SK-N-SH (cell line): Measurements from ENCODE around the gene COL15A1. TPM values are rescaled to one million over a fixed set of nuclear protein-coding genes. Genes with fewer than 3 reads are reported as not detected.

Experiments used
- CTCF ChIA-PET: fragments of 300-600, 350-600 bp; formaldehyde crosslinking; extraction: SDS; loops from one replicate; lab custom pipeline; 2021; lab: Yijun Ruan, JAX
- POLR2A ChIA-PET: fragments of 350-600 bp; sonication (Branson Sonifier 250); formaldehyde crosslinking; extraction: SDS; loops from one replicate; lab custom pipeline; 2020; ENCODE audit warnings: antibody characterized with exemption, inconsistent platforms; lab: Yijun Ruan, JAX
- DNase-seq: peaks from one replicate; pipeline ENCODE4 v3.0.0; 2012
- H2AFZ ChIP-seq: fragments of 200-600 bp; sonication (generic); 2 replicates; pipeline ENCODE4 v1.8.1; 2016; ENCODE audit warnings: antibody characterized with exemption, mild to moderate bottlenecking, low read depth
- H3F3A ChIP-seq: fragments of 200-600 bp; sonication (generic); replicated peaks from 2 replicates; pipeline ENCODE3; 2016; ENCODE audit warnings: antibody characterized with exemption, mild to moderate bottlenecking; ENCODE audit not compliant: insufficient read depth
- H3K27ac ChIP-seq, 2 experiments: fragments of 200-500 bp in 1 of 2; fragments of 200-600 bp in 1 of 2; sonication (Bioruptor generic) in 1 of 2; sonication (generic), shearing (Covaris generic) in 1 of 2; 2 replicates each; pipeline versions ENCODE4 v1.5.1 to v1.6.1; 2014 to 2016; ENCODE audit warnings: low read depth in 2 of 2, inconsistent platforms in 1 of 2, low read length in 1 of 2, mild to moderate bottlenecking in 1 of 2, mixed read lengths in 1 of 2
- H3K27me3 ChIP-seq: fragments of 200-600 bp; sonication (generic), shearing (Covaris generic); 2 replicates; pipeline ENCODE4 v1.6.1; 2016; ENCODE audit warnings: mixed run types; ENCODE audit not compliant: insufficient read depth
- H3K36me3 ChIP-seq, 2 experiments: fragments of 200-500 bp in 1 of 2; fragments of 200-600 bp in 1 of 2; sonication (Bioruptor generic) in 1 of 2; sonication (generic) in 1 of 2; replicated peaks in 1 of 2; 2 replicates each; pipeline versions ENCODE3 to v1.5.1; 2014 to 2016; ENCODE audit warnings: low read length in 1 of 2, mild to moderate bottlenecking in 1 of 2; ENCODE audit not compliant: insufficient read depth in 2 of 2, control insufficient read depth in 1 of 2
- H3K4me1 ChIP-seq, 2 experiments: fragments of 200-500 bp in 1 of 2; fragments of 200-600 bp in 1 of 2; sonication (Bioruptor generic) in 1 of 2; sonication (generic), shearing (Covaris generic) in 1 of 2; 2 replicates each; pipeline versions ENCODE4 v1.5.1 to v1.6.1; 2014 to 2016; ENCODE audit warnings: low read depth in 1 of 2, low read length in 1 of 2, mixed run types in 1 of 2; ENCODE audit not compliant: insufficient read depth in 2 of 2, control insufficient read depth in 1 of 2
- H3K4me2 ChIP-seq: fragments of 200-600 bp; sonication (generic), shearing (Covaris generic); 2 replicates; pipeline ENCODE4 v1.6.1; 2017; ENCODE audit warnings: mixed run types
- H3K4me3 ChIP-seq, 2 experiments: fragments of 200-500 bp in 1 of 2; fragments of 200-600 bp in 1 of 2; sonication (Bioruptor generic) in 1 of 2; sonication (generic), shearing (Covaris generic) in 1 of 2; 2 replicates each; pipeline versions ENCODE4 v1.5.1 to v1.8.1; 2014 to 2016; ENCODE audit warnings: low read depth in 2 of 2, inconsistent platforms in 1 of 2, low read length in 1 of 2, mild to moderate bottlenecking in 1 of 2, mixed read lengths in 1 of 2, moderate library complexity in 1 of 2
- H3K79me2 ChIP-seq: fragments of 200-600 bp; sonication (generic); 2 replicates; pipeline ENCODE4 v1.8.1; 2017; ENCODE audit warnings: mild to moderate bottlenecking; ENCODE audit not compliant: insufficient read depth
- H3K9ac ChIP-seq: fragments of 200-600 bp; sonication (generic); 2 replicates; pipeline ENCODE4 v1.6.1; 2017; ENCODE audit warnings: mixed run types
- H3K9me2 ChIP-seq: fragments of 200-600 bp; sonication (generic); 2 replicates; pipeline ENCODE4 v1.6.1; 2017; ENCODE audit warnings: mixed run types
- H3K9me3 ChIP-seq: fragments of 200-600 bp; sonication (generic); 2 replicates; pipeline ENCODE4 v1.6.1; 2017; ENCODE audit warnings: mixed run types, mild to moderate bottlenecking, moderate library complexity
- H4K20me1 ChIP-seq: fragments of 200-600 bp; sonication (generic); 2 replicates; pipeline ENCODE4 v1.6.1; 2017; ENCODE audit warnings: mild to moderate bottlenecking, mixed run types; ENCODE audit not compliant: insufficient read depth
- CTCF ChIP-seq: fragments of 200-600 bp; sonication (generic); IDR thresholded peaks from 2 replicates; pipeline ENCODE4 v1.6.1; 2017; ENCODE audit warnings: antibody characterized with exemption, mild to moderate bottlenecking, moderate library complexity
- EZH2phosphoT487 ChIP-seq: fragments of 200-600 bp; sonication (generic); IDR thresholded peaks from 2 replicates; pipeline ENCODE4 v1.6.1; 2017; ENCODE audit warnings: low read depth, mixed run types, mild to moderate bottlenecking, antibody characterized with exemption, moderate library complexity, borderline replicate concordance
- FOSL2 ChIP-seq: IDR thresholded peaks from 2 replicates; pipeline ENCODE4 v1.4.0; 2012; ENCODE audit warnings: low read depth, mild to moderate bottlenecking, moderate library complexity, borderline replicate concordance
- GABPA ChIP-seq: IDR thresholded peaks from 2 replicates; pipeline ENCODE4 v1.4.0; 2012; ENCODE audit warnings: low read depth, mild to moderate bottlenecking
- GATA2 ChIP-seq: sonication (generic); formaldehyde crosslinking; IDR thresholded peaks from 2 replicates; pipeline ENCODE4 v1.5.0; 2020; ENCODE audit warnings: mild to moderate bottlenecking, missing genetic modification reagents
- NFIC ChIP-seq: IDR thresholded peaks from 2 replicates; pipeline ENCODE4 v1.4.0; 2012; ENCODE audit warnings: borderline replicate concordance
- PBX3 ChIP-seq: IDR thresholded peaks from 2 replicates; pipeline ENCODE4; 2012
- RAD21 ChIP-seq: IDR thresholded peaks from 2 replicates; pipeline ENCODE4 v1.6.1; 2012; ENCODE audit warnings: mild to moderate bottlenecking, low read length
- REST ChIP-seq: IDR thresholded peaks from 2 replicates; pipeline ENCODE4 v1.6.1; 2012; ENCODE audit warnings: mild to moderate bottlenecking, low read depth, low read length, moderate library complexity
- SIN3A ChIP-seq: IDR thresholded peaks from 2 replicates; pipeline ENCODE4 v1.6.1; 2012; ENCODE audit warnings: low read depth, mild to moderate bottlenecking, low read length, moderate library complexity, borderline replicate concordance
- SMC3 ChIP-seq: IDR thresholded peaks from 2 replicates; pipeline ENCODE4 v1.6.1; 2012; ENCODE audit warnings: low read depth, low read length, improper control_type of control experiment
- TAF1 ChIP-seq: IDR thresholded peaks from 2 replicates; pipeline ENCODE4 v1.6.1; 2012; ENCODE audit warnings: low read depth, mild to moderate bottlenecking, low read length, moderate library complexity, borderline replicate concordance
- USF1 ChIP-seq: IDR thresholded peaks from 2 replicates; pipeline ENCODE4 v1.4.0; 2012; ENCODE audit warnings: low read depth, borderline replicate concordance
- ZBTB33 ChIP-seq: IDR thresholded peaks from 2 replicates; pipeline ENCODE4 v1.4.0; 2012; ENCODE audit warnings: low read depth, borderline replicate concordance
- WGBS: methylation state at CpG from one replicate; pipeline ENCODE4 v1.1.6; 2017; ENCODE audit warnings: low lambda C conversion rate; 5-methylcytosine and 5-hydroxymethylcytosine counted together
- polyA plus RNA-seq, 3 experiments: library from polyadenylated mRNA; depleted of rRNA; stranded (reverse); fragments of >200 nt; gene quantifications; 2 replicates each; pipeline ENCODE4 v1.2.3, GENCODE V29; 2012

Gene COL15A1
- polyA plus RNA-seq, 1 of the 3 experiments (the other 2 are of a cell fraction): 0.84 TPM

GRCh38 chr9:99000476-99001395, 57.0 kb downstream of the COL15A1 start:
- Histone ChIP-seq H3K4me2 (no peak overlapping the region), H3F3A (no peaks in the 10 kb centered on the region), H3K9ac (no peak overlapping the region), H3K4me3 (peak overlapping the region in 1 of 2 experiments; percentile 7; a peak in 1 of 4 replicates), H3K27me3 (no peaks in the 10 kb centered on the region), H3K27ac (no peak overlapping the region), H3K9me2 (no peaks in the 10 kb centered on the region), H3K4me1 (peaks cover 0 to 6% of the 10 kb centered on the region in 2 experiments; a peak in 1 of 4 replicates), H3K79me2 (no peaks in the 10 kb centered on the region)
- DNase-seq: peak; percentile 49
- 64% methylated on average over 4 of the region's 5 CpGs for WGBS
- CTCF ChIA-PET: interaction anchor here (0.7 to 11.4 kb wide), 16 partner anchors 8 to 194 kb away, joined by 3 to 131 read pairs (median 4); partner anchors contain the start of gene TGFBR1
- TF ChIP-seq SMC3 (peak; percentile 81), USF1 (no peak), REST (no peak), GABPA (no peak), TAF1 (no peak), GATA2 (CRISPR knock-in tag) (no peak), PBX3 (no peak), FOSL2 (no peak), RAD21 (peak; percentile 76), SIN3A (no peak), EZH2phosphoT487 (no peak), ZBTB33 (no peak), NFIC (no peak), CTCF (peak; percentile 83)
- TF ChIP-seq, all 33 proteins: peak for 3
- POLR2A ChIA-PET: no interaction called here
- no peak overlapping the region for H2AFZ ChIP-seq
- no peaks in the 10 kb centered on the region for H4K20me1 ChIP-seq
- H3K36me3 ChIP-seq: no peaks in the 10 kb centered on the region
- no peaks in the 10 kb centered on the region for H3K9me3 ChIP-seq
